Gastroesophageal sphincter (tissue), 4 donors: Measurements from ENCODE around the gene ATP6V0D1. TPM values are rescaled to one million over a fixed set of nuclear protein-coding genes. Genes with fewer than 3 reads are reported as not detected.

Experiments used
- ATAC-seq: fragments of 150-250 bp; one replicate; pipeline ENCODE4 v1.9.1; 2016; ENCODE audit warnings: mild to moderate bottlenecking, moderate library complexity
- H3K27ac ChIP-seq, 4 donors: fragments of 200-600 bp; sonication (generic) in 3 of 4; 1 replicate in 3 of 4; 2 replicates in 1 of 4; pipeline ENCODE4 v1.5.1; 2016 to 2019
- H3K27me3 ChIP-seq: fragments of 200-600 bp; sonication (generic); one replicate; pipeline ENCODE4 v1.5.1; 2019
- H3K36me3 ChIP-seq, 2 donors: fragments of 200-600 bp; sonication (generic); one replicate each; pipeline ENCODE4 v1.5.1; 2019; ENCODE audit warnings: control low read depth in 1 of 2
- H3K4me1 ChIP-seq, 3 donors: fragments of 200-600 bp; sonication (generic); 1 replicate in 2 of 3; 2 replicates in 1 of 3; pipeline ENCODE4 v1.5.1; 2016 to 2019; ENCODE audit warnings: control low read depth in 2 of 3
- H3K4me3 ChIP-seq, 2 donors: fragments of 200-600 bp; sonication (generic); one replicate each; pipeline ENCODE4 v1.5.1; 2019; ENCODE audit warnings: mild to moderate bottlenecking in 1 of 2, moderate library complexity in 1 of 2
- H3K9me3 ChIP-seq, 3 donors: fragments of 200-600 bp; sonication (generic); one replicate each; pipeline ENCODE4 v1.5.1; 2017 to 2019; ENCODE audit warnings: control low read depth in 2 of 3
- EP300 ChIP-seq: sonication (generic); formaldehyde crosslinking; IDR thresholded peaks from one replicate; pipeline ENCODE4 v1.6.1; 2017; ENCODE audit warnings: antibody characterized with exemption, mild to moderate bottlenecking
- POLR2A ChIP-seq, 2 donors: fragments of 450-650 bp; IDR thresholded peaks; one replicate each; pipeline ENCODE4 v1.6.1; 2017; ENCODE audit warnings: antibody characterized with exemption in 2 of 2, mild to moderate bottlenecking in 2 of 2, moderate library complexity in 1 of 2
- POLR2AphosphoS5 ChIP-seq: sonication (generic); formaldehyde crosslinking; IDR thresholded peaks from one replicate; pipeline ENCODE4 v1.6.1; 2017; ENCODE audit warnings: antibody characterized with exemption
- WGBS, 2 donors: methylation state at CpG; one replicate each; pipeline ENCODE4 v1.1.5; 2018; ENCODE audit warnings: low coverage in 1 of 2; 5-methylcytosine and 5-hydroxymethylcytosine counted together
- total RNA-seq, 4 donors: library from RNA; depleted of rRNA; stranded (reverse); fragments of >200 nt; gene quantifications; one replicate each; pipeline ENCODE4 v1.1.0, GENCODE V29; 2016
- TF ChIP-seq, protein P1 (sequence below), 4 experiments: fragments of 200-600 bp in 2 of 4; fragments of 450-650 bp in 2 of 4; sonication (generic) in 1 of 4; IDR thresholded peaks; one replicate each; pipeline ENCODE4 v1.5.1; 2017 to 2019; ENCODE audit warnings: antibody characterized with exemption in 4 of 4, mild to moderate bottlenecking in 2 of 4, moderate library complexity in 2 of 4

The ATP6V0D1 gene
- total RNA-seq, 4 donors from 2014 or later, result 94.2 to 145 (median 110) TPM

DNA sequence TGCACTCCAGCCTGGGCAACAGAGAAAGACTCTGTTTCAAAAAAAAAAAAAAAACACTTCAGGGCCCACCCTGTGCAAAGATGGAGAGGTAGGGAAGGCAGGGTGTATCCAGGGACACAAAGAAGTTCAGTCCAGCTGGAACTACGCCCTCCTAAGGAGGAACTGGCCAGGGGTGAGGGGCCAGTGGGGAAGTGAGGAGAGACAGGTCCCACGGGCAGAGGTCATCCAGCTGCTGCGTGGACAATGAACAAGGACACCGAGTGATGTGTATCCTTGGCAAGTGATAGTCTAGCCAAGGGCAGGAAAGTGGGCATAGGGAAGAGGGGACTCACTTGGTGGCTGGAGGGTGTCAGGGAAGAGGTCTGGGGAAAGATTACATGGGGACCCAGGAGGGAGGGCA, 38.3 kb upstream of the ATP6V0D1 start:
- Histone ChIP-seq H3K27me3 (no peaks in the 10 kb centered on the region), H3K27ac (no peak overlapping the region), H3K9me3 (no peaks in the 10 kb centered on the region), H3K4me1 (peaks cover 0 to 15% (median 4%) of the 10 kb centered on the region in 3 donors), H3K4me3 (no peak overlapping the region), H3K36me3 (no peaks in the 10 kb centered on the region)
- 59 to 70% methylated on average over 2 to 4 of the region's 4 CpGs for WGBS, 2 donors
- no peak for TF ChIP-seq POLR2A (IDR thresholded peaks at IDR 0.05)
- no peak for ATAC-seq

DNA sequence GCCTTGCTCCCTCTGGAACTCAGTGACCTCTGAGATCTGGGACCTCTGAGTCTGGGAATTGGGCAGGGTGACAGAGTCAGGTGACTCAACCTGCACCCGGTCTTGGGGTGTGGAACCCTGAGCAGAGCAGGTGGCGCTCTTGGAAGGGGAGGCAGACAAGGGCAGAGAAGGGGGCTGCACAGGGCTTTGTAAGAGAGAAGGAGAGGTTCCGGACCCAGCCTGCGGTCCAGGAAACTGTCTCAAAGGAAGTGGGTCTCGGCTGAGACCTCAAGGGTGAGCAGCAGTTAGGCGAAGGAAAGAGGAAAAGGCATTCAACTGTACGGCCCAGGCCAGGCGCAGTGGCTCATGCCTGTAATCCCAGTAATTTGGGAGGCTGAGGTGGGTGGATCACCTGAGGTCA, 37.7 kb upstream of the ATP6V0D1 start:
- Histone ChIP-seq H3K27ac (no peak overlapping the region), H3K27me3 (no peaks in the 10 kb centered on the region), H3K9me3 (no peaks in the 10 kb centered on the region), H3K4me1 (peaks cover 0 to 15% (median 4%) of the 10 kb centered on the region in 3 donors), H3K4me3 (no peak overlapping the region), H3K36me3 (no peaks in the 10 kb centered on the region)
- no peak for ATAC-seq
- TF ChIP-seq POLR2AphosphoS5, result no peak
- no peak for TF ChIP-seq POLR2A (IDR thresholded peaks at IDR 0.05)
- no peak for TF ChIP-seq EP300
- TF ChIP-seq, protein P1, sequence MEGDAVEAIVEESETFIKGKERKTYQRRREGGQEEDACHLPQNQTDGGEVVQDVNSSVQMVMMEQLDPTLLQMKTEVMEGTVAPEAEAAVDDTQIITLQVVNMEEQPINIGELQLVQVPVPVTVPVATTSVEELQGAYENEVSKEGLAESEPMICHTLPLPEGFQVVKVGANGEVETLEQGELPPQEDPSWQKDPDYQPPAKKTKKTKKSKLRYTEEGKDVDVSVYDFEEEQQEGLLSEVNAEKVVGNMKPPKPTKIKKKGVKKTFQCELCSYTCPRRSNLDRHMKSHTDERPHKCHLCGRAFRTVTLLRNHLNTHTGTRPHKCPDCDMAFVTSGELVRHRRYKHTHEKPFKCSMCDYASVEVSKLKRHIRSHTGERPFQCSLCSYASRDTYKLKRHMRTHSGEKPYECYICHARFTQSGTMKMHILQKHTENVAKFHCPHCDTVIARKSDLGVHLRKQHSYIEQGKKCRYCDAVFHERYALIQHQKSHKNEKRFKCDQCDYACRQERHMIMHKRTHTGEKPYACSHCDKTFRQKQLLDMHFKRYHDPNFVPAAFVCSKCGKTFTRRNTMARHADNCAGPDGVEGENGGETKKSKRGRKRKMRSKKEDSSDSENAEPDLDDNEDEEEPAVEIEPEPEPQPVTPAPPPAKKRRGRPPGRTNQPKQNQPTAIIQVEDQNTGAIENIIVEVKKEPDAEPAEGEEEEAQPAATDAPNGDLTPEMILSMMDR (IDR thresholded peaks at IDR 0.05), result no peak
- 76 to 86% methylated on average over 1 to 5 of the region's 8 CpGs for WGBS, 2 donors

DNA sequence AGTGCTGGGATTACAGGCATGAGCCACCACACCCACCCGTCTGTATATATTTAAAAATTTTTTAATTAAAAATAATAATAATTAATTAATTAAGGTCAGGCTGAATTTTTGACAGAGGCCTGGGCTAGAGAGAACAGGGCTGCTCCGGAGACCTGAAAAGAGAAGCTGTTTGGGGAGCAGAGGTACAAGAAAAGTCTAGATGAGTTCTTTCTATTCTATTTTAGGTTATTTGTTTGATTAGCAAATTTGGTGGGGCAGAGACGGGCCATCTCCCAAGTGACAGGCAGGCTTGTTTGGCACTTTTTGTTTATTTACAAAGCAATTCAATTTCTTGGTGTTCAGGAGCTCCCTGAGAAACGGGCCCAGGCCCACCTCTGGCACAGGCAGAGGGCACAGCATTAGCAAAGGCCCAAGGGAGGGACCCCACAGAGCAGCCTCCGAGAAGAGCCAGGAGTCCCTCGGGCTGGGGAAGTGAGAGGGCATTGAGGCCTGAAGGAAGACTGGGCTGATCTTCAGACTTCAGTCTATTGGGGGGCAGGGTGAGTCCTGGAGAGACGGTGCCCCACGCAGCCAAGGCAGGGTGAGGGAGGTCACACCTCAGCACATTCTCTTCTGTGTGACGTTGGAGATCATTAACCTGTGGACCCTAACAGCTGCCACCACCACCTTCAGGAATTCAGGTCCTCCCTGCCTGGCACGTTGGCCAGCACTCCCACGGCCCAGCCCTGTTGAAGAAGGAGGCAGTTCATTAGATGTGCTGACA, 36.9 kb upstream of the ATP6V0D1 start:
- Histone ChIP-seq H3K27ac (no peak overlapping the region), H3K36me3 (no peaks in the 10 kb centered on the region), H3K4me3 (no peak overlapping the region), H3K27me3 (no peaks in the 10 kb centered on the region), H3K9me3 (no peaks in the 10 kb centered on the region), H3K4me1 (peaks cover 0 to 15% (median 4%) of the 10 kb centered on the region in 3 donors)
- no peak for ATAC-seq
- WGBS, 2 donors, result 71 to 92% methylated on average over 2 to 6 of the region's 11 CpGs
- TF ChIP-seq POLR2AphosphoS5 (no peak), POLR2A (IDR thresholded peaks at IDR 0.05) (no peak), EP300 (no peak)
- TF ChIP-seq, protein P1 (IDR thresholded peaks at IDR 0.05), result no peak

DNA sequence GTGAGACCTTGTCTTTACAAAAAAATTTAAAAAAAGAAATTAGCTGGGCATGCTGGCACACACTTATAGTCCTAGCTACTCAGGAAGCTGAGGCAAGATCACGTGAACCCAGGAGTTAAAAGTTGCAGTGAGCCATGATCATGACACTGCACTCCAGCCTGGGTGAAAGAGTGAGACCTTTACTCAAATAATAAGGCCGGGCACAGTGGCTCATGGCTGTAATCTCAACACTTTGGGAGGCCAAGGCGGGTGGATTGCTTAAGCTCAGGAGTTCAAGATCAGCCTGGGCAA, 36.1 kb upstream of the ATP6V0D1 start:
- TF ChIP-seq, protein P1 (IDR thresholded peaks at IDR 0.05), result no peak
- TF ChIP-seq POLR2A (IDR thresholded peaks at IDR 0.05), result no peak
- TF ChIP-seq EP300, result no peak
- TF ChIP-seq POLR2AphosphoS5, result no peak
- Histone ChIP-seq H3K27ac (no peak overlapping the region), H3K9me3 (no peaks in the 10 kb centered on the region), H3K27me3 (no peaks in the 10 kb centered on the region), H3K4me1 (peaks cover 0 to 14% (median 4%) of the 10 kb centered on the region in 3 donors), H3K4me3 (no peak overlapping the region), H3K36me3 (no peaks in the 10 kb centered on the region)
- 72 to 79% methylated on average over 3 of the region's 3 CpGs for WGBS, 2 donors
- no peak for ATAC-seq

DNA sequence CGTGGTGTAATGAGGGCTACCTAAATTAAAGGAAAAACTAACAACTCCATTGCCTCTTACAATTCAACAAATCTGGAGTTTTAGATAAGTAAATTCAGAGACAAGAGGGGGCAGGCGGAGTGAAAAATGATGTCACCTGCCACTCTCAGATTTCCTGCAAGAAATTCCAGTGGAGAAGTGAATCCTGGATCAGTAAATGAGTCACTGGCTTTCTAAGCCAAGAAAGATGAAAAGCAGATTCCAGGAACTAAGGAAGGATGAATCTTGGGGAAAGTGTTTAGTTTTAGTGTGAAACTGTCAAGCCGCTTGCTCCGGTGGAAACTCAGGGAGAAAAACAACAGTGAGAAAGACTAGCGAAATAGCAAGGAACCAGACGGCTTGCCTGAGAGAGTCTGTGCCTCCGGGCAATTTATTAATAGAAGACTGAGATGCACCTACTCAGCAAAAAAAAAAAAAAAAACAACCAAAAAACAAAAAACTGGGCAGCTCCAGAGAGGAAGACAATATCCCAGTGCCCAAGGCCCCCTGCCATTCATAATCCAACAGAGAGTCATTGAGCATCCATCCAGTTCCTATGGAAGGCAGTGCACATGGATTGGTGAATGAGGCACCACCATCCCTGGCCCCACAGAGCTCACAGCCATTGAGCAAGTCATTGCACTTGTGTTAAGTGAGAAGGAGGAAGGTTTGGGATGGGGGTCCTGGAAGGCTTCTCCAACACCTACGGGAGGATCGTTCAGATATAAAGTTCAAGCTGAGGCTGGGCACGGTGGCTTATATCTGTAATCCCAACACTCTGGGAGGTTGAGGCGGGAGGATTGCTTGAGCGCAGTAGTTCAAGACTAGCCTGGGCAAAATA, 35.6 kb upstream of the ATP6V0D1 start:
- no peaks in the 10 kb centered on the region for H3K36me3 ChIP-seq
- H3K27me3 ChIP-seq, result no peaks in the 10 kb centered on the region
- 58 to 64% methylated on average over 5 to 8 of the region's 12 CpGs for WGBS, 2 donors
- H3K4me3 ChIP-seq, result no peak overlapping the region
- no peak for TF ChIP-seq EP300
- TF ChIP-seq, protein P1 (IDR thresholded peaks at IDR 0.05), result no peak
- no peak for TF ChIP-seq POLR2A (IDR thresholded peaks at IDR 0.05)
- TF ChIP-seq POLR2AphosphoS5, result no peak
- peak overlapping the region in 1 of 4 donors; percentile 8 for H3K27ac ChIP-seq
- ATAC-seq, result no peak
- peaks cover 0 to 8% (median under 1%) of the 10 kb centered on the region in 3 donors for H3K4me1 ChIP-seq
- no peaks in the 10 kb centered on the region for H3K9me3 ChIP-seq
